ENCODE results near the gene POMT1. TPM values are rescaled to one million over a fixed set of nuclear protein-coding genes. Genes with fewer than 3 reads are reported as not detected.
A peak's percentile ranks its signal among the peaks of the same experiment; 100 is the strongest.

POMT1 gene
- total RNA-seq, 1 experiment from 2014 or later = 58.0 TPM

DNA sequence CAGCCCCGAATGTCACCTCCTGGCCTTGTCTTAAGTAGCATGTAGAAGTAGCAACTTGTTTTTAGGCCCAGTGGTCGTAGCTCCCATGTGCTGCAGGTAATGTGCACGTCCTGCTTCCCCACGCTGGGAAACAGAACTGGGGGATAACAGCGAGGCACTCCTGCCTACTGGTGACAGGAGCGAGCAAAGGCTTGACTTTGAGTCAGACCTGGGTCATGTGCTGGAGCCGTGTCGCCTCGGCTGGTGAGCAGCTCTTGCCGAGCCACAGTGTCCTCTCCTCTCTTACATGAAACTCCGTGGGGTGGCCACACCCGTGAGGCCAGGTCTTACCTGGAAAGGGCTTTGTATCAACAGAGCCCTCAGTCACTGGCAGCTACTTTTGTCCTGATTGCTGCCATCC lies 17.5 kb upstream of the POMT1 start:
- intact Hi-C loops (cut with micrococcal nuclease; ENCODE audit: unreplicated experiment) = no loop called here
- Histone ChIP-seq H3K27me3 (ENCODE audit: control insufficient read depth, insufficient read depth, low read length) (no peaks in the 10 kb centered on the region), H3K27ac (ENCODE audit: low read length) (no peak overlapping the region), H3K36me3 (ENCODE audit: control insufficient read depth, insufficient read depth, low read length) (peaks cover 10% of the 10 kb centered on the region), H3K4me1 (ENCODE audit: control insufficient read depth, insufficient read depth, low read length) (no peaks in the 10 kb centered on the region), H3K4me3 (ENCODE audit: low read depth in 2 of 2, low read length in 2 of 2) (no peak overlapping the region), H3K9me3 (ENCODE audit: control insufficient read depth, insufficient read depth, low read depth, low read length) (no peaks in the 10 kb centered on the region)
- DNase-seq (ENCODE audit: low read depth, low spot score) (no peak), ATAC-seq (no peak)
- TF ChIP-seq SIN3A (IDR thresholded peaks at IDR 0.05; ENCODE audit: borderline replicate concordance, insufficient read depth, low read depth, low read length) (no peak), TCF7L2 (IDR thresholded peaks at IDR 0.05; ENCODE audit: low read depth, low read length) (no peak), POLR2AphosphoS5 (IDR thresholded peaks at IDR 0.05; ENCODE audit: low read depth, low read length) (no peak)
- TF ChIP-seq, protein P1, sequence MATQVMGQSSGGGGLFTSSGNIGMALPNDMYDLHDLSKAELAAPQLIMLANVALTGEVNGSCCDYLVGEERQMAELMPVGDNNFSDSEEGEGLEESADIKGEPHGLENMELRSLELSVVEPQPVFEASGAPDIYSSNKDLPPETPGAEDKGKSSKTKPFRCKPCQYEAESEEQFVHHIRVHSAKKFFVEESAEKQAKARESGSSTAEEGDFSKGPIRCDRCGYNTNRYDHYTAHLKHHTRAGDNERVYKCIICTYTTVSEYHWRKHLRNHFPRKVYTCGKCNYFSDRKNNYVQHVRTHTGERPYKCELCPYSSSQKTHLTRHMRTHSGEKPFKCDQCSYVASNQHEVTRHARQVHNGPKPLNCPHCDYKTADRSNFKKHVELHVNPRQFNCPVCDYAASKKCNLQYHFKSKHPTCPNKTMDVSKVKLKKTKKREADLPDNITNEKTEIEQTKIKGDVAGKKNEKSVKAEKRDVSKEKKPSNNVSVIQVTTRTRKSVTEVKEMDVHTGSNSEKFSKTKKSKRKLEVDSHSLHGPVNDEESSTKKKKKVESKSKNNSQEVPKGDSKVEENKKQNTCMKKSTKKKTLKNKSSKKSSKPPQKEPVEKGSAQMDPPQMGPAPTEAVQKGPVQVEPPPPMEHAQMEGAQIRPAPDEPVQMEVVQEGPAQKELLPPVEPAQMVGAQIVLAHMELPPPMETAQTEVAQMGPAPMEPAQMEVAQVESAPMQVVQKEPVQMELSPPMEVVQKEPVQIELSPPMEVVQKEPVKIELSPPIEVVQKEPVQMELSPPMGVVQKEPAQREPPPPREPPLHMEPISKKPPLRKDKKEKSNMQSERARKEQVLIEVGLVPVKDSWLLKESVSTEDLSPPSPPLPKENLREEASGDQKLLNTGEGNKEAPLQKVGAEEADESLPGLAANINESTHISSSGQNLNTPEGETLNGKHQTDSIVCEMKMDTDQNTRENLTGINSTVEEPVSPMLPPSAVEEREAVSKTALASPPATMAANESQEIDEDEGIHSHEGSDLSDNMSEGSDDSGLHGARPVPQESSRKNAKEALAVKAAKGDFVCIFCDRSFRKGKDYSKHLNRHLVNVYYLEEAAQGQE (IDR thresholded peaks at IDR 0.05; ENCODE audit: insufficient read depth in 1 of 2, low read depth in 2 of 2, low read length in 1 of 2) = no peak
- TF ChIP-seq, protein P2, sequence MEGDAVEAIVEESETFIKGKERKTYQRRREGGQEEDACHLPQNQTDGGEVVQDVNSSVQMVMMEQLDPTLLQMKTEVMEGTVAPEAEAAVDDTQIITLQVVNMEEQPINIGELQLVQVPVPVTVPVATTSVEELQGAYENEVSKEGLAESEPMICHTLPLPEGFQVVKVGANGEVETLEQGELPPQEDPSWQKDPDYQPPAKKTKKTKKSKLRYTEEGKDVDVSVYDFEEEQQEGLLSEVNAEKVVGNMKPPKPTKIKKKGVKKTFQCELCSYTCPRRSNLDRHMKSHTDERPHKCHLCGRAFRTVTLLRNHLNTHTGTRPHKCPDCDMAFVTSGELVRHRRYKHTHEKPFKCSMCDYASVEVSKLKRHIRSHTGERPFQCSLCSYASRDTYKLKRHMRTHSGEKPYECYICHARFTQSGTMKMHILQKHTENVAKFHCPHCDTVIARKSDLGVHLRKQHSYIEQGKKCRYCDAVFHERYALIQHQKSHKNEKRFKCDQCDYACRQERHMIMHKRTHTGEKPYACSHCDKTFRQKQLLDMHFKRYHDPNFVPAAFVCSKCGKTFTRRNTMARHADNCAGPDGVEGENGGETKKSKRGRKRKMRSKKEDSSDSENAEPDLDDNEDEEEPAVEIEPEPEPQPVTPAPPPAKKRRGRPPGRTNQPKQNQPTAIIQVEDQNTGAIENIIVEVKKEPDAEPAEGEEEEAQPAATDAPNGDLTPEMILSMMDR (IDR thresholded peaks at IDR 0.05) = no peak
- in situ Hi-C loops (cut with HindIII; ENCODE audit: low pct_unique_long_range_greater_than_20kb, low sequenced_read_pairs) = no loop called here
- POLR2A ChIA-PET = no interaction called here
- CTCF ChIA-PET = no interaction called here
- no TSS peak for BruUV-seq (replicated peaks)

DNA sequence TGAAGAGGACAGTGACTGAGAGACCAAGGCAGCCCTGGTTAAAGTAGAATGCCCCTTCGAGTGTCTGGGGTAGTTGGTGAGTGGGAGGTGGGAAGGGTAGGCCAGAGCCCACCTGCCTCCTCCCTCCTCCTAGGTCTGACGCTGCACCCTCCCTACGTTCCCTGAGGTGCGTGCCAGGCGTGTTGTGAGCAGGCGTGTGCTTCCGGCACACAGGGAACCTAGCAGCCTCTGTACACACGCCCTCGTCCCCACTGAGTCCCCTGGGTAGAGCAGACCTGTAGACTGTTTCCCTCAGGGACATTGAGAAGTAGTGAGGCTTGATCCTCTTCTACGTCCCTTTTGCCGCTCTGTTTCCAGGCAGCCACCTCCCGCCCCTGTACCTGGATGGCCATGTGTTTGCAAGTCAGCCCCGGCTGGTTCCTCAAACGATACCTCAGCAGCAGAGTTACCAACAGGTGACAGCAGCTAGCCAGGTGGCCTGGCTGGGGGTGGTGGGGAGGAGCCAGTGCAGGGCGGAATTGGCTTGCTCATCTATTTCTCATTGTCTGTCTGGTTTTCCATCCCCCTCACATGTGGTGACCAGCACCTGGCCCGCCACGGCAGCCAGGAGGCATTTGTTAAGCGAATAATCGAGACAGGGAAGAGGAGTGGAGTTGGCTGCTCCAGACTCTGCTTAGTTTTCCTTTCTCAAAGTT lies 16.8 kb upstream of the POMT1 start:
- no peaks in the 10 kb centered on the region for H3K4me1 ChIP-seq (ENCODE audit: control insufficient read depth, insufficient read depth, low read length)
- intact Hi-C loops (cut with micrococcal nuclease; ENCODE audit: unreplicated experiment) = no loop called here
- POLR2A ChIA-PET = no interaction called here
- H3K9me3 ChIP-seq (ENCODE audit: control insufficient read depth, insufficient read depth, low read depth, low read length) = no peaks in the 10 kb centered on the region
- no peaks in the 10 kb centered on the region for H3K27me3 ChIP-seq (ENCODE audit: control insufficient read depth, insufficient read depth, low read length)
- CTCF ChIA-PET = no interaction called here
- H3K27ac ChIP-seq (ENCODE audit: low read length) = no peak overlapping the region
- H3K4me3 ChIP-seq (ENCODE audit: low read depth in 2 of 2, low read length in 2 of 2) = no peak overlapping the region
- in situ Hi-C loops (cut with HindIII; ENCODE audit: low pct_unique_long_range_greater_than_20kb, low sequenced_read_pairs) = no loop called here
- TF ChIP-seq SIN3A (IDR thresholded peaks at IDR 0.05; ENCODE audit: borderline replicate concordance, insufficient read depth, low read depth, low read length) (no peak), TCF7L2 (IDR thresholded peaks at IDR 0.05; ENCODE audit: low read depth, low read length) (no peak), POLR2AphosphoS5 (IDR thresholded peaks at IDR 0.05; ENCODE audit: low read depth, low read length) (no peak)
- TF ChIP-seq, protein P2 (IDR thresholded peaks at IDR 0.05) = no peak
- TF ChIP-seq, protein P1 (IDR thresholded peaks at IDR 0.05; ENCODE audit: insufficient read depth in 1 of 2, low read depth in 2 of 2, low read length in 1 of 2) = no peak
- no TSS peak for BruUV-seq (replicated peaks)
- H3K36me3 ChIP-seq (ENCODE audit: control insufficient read depth, insufficient read depth, low read length) = peaks cover 10% of the 10 kb centered on the region
- no peak for DNase-seq (ENCODE audit: low read depth, low spot score)
- ATAC-seq = 0 out of 2 replicates have a peak, but pooled peaks have one; percentile 8
